Measurements from ENCODE around the gene ELMO1.

DNA sequence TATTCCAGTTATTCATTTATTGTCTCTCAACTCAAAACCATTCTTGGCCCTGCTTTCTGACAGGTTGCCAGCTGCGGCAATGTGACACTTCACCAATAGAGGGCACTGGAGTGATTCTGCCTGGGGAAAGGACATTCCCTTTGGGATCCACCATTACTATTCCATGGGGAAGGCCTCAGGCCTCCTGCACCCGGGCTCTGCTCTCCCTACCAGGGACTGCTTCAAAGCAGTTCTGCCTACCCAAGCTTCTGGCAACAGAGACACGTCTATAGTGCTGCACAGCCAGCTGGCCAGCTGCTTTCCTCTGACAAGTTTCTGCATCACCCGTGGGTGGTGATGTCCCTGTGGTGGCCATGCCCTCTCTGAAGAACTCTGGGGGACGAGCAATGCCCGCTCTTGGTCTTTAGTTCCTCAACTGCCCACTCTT lies 163.8 kb downstream of the ELMO1 start:
- TF ChIP-seq, protein P1, sequence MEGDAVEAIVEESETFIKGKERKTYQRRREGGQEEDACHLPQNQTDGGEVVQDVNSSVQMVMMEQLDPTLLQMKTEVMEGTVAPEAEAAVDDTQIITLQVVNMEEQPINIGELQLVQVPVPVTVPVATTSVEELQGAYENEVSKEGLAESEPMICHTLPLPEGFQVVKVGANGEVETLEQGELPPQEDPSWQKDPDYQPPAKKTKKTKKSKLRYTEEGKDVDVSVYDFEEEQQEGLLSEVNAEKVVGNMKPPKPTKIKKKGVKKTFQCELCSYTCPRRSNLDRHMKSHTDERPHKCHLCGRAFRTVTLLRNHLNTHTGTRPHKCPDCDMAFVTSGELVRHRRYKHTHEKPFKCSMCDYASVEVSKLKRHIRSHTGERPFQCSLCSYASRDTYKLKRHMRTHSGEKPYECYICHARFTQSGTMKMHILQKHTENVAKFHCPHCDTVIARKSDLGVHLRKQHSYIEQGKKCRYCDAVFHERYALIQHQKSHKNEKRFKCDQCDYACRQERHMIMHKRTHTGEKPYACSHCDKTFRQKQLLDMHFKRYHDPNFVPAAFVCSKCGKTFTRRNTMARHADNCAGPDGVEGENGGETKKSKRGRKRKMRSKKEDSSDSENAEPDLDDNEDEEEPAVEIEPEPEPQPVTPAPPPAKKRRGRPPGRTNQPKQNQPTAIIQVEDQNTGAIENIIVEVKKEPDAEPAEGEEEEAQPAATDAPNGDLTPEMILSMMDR (IDR thresholded peaks at IDR 0.05), result peak; percentile 34 to 61 (median 58)
- no peak for TF ChIP-seq POLR2A (IDR thresholded peaks at IDR 0.05)

Data from adrenal gland (tissue), 5 donors.